HPDE6-E6E7 (cell line): ENCODE measurements around the gene SEC11A.
"Not testable (repeated sequence)": the region's sequence is repeated elsewhere in the genome, so short reads cannot be mapped to it uniquely, and the experiment has no call there.

Experiments used
- DNase-seq: peaks from one replicate; pipeline ENCODE4 v3.0.0; 2011; ENCODE audit warnings: missing footprints; ENCODE audit errors: extremely low spot score

The SEC11A gene

GRCh38 chr15:84737005-84737404 is 21.1 kb upstream of the SEC11A start:
- DNase-seq = no peak

GRCh38 chr15:84736375-84736774 is 20.4 kb upstream of the SEC11A start:
- no peak for DNase-seq

GRCh38 chr15:84735480-84736061 is 19.6 kb upstream of the SEC11A start:
- DNase-seq = peak; percentile 27

- DNase-seq = peak; percentile 73
These were observed 19.0 kb upstream of the SEC11A start for GRCh38 chr15:84734794-84735479.

GRCh38 chr15:84731774-84732173 is 15.8 kb upstream of the SEC11A start:
- DNase-seq = no peak

- no peak for DNase-seq
These were observed 11.5 kb upstream of the SEC11A start for GRCh38 chr15:84727429-84727828.

GRCh38 chr15:84725001-84725491 is 9.1 kb upstream of the SEC11A start:
- DNase-seq = no peak

GRCh38 chr15:84722628-84723027 is 6.7 kb upstream of the SEC11A start:
- no peak for DNase-seq

- DNase-seq = no peak
These were observed 5.4 kb upstream of the SEC11A start for GRCh38 chr15:84721371-84721770.

GRCh38 chr15:84715441-84716035 is 401 bp downstream of the SEC11A start:
- peak; percentile 28 for DNase-seq

- DNase-seq = no peak
These were observed 1.1 kb downstream of the SEC11A start for GRCh38 chr15:84714821-84715220.

GRCh38 chr15:84714372-84714771 is 1.6 kb downstream of the SEC11A start:
- no peak for DNase-seq

- DNase-seq = no peak
These were observed 12.1 kb downstream of the SEC11A start for GRCh38 chr15:84703808-84704207.

- no peak for DNase-seq
These were observed 12.9 kb downstream of the SEC11A start for GRCh38 chr15:84702961-84703482.

- DNase-seq = no peak
These were observed 16.3 kb downstream of the SEC11A start for GRCh38 chr15:84699538-84700191.

GRCh38 chr15:84697236-84697990 is 18.5 kb downstream of the SEC11A start:
- DNase-seq = no peak

GRCh38 chr15:84696757-84697156 is 19.2 kb downstream of the SEC11A start:
- DNase-seq = no peak

GRCh38 chr15:84690342-84690741 is 25.6 kb downstream of the SEC11A start:
- no peak for DNase-seq

GRCh38 chr15:84689858-84690257 is 26.1 kb downstream of the SEC11A start:
- DNase-seq = no peak

GRCh38 chr15:84686446-84686845 is 29.5 kb downstream of the SEC11A start:
- DNase-seq = not testable (repeated sequence)

- peak; percentile 6 for DNase-seq
These were observed 30.6 kb downstream of the SEC11A start for GRCh38 chr15:84685304-84685703.

- no peak for DNase-seq
These were observed 31.8 kb downstream of the SEC11A start for GRCh38 chr15:84684092-84684491.
